Posterior cingulate gyrus (tissue), 11 donors: Measurements from ENCODE around the gene HAGHL.
A peak's percentile ranks its signal among the peaks of the same experiment; 100 is the strongest.
"Not testable (repeated sequence)": the region's sequence is repeated elsewhere in the genome, so short reads cannot be mapped to it uniquely, and the experiment has no call there.

Experiments used
- DNase-seq, 10 donors: peaks; one replicate each; pipeline versions ENCODE4 v3.0.0 to v3.0.0-alpha.2; 2020 to 2021; ENCODE audit warnings: mixed read lengths in 3 of 10
- intact Hi-C: fragments of 100-400 bp; cut with DNase I; formaldehyde crosslinking; loops from one replicate; pipeline ENCODE4 v1.15.1; 2023

The HAGHL gene

GRCh38 chr16:745739-746138, 18.8 kb downstream of the HAGHL start:
- intact Hi-C loops: no loop called here
- DNase-seq: no peak

GRCh38 chr16:746637-747036, 19.7 kb downstream of the HAGHL start:
- peak in 1 of 10 donors; percentile 83 for DNase-seq
- intact Hi-C loops: no loop called here

GRCh38 chr16:747978-748746, 21.3 kb downstream of the HAGHL start:
- DNase-seq: no peak
- intact Hi-C loops: no loop called here

GRCh38 chr16:749010-749409, 22.1 kb downstream of the HAGHL start:
- intact Hi-C loops: no loop called here

GRCh38 chr16:750485-750884, 23.6 kb downstream of the HAGHL start:
- intact Hi-C loops: no loop called here
- no peak for DNase-seq

More at GRCh38 chr16:749010-749409, 22.1 kb downstream of the HAGHL start:
- DNase-seq: no peak

GRCh38 chr16:751152-752006, 24.5 kb downstream of the HAGHL start:
- DNase-seq: peak in 9 of 10 donors; percentile 40 to 95 (median 71)
- intact Hi-C loops: no loop called here

GRCh38 chr16:752007-752312, 25.1 kb downstream of the HAGHL start:
- intact Hi-C loops: no loop called here
- no peak for DNase-seq

GRCh38 chr16:754121-754607, 27.3 kb downstream of the HAGHL start:
- DNase-seq, intact Hi-C loops: not testable (repeated sequence)

GRCh38 chr16:754656-755055, 27.8 kb downstream of the HAGHL start:
- no peak for DNase-seq
- intact Hi-C loops: no loop called here

GRCh38 chr16:756428-756827, 29.5 kb downstream of the HAGHL start:
- no peak for DNase-seq

GRCh38 chr16:759110-759910, 32.4 kb downstream of the HAGHL start:
- intact Hi-C loops: no loop called here
- no peak for DNase-seq

More at GRCh38 chr16:756428-756827, 29.5 kb downstream of the HAGHL start:
- intact Hi-C loops: no loop called here

- intact Hi-C loops: no loop called here
- no peak for DNase-seq
These were observed 33.2 kb downstream of the HAGHL start for GRCh38 chr16:760065-760464.

- intact Hi-C loops: no loop called here
- no peak for DNase-seq
These were observed 33.8 kb downstream of the HAGHL start, which contains the start of gene MSLN for GRCh38 chr16:760545-761343. Gene MSLN (plus strand): TSS chr16:760734. CDS start chr16:762681, 1,947 bp downstream.

- no peak for DNase-seq
- intact Hi-C loops: no loop called here
These were observed 35.0 kb downstream of the HAGHL start for GRCh38 chr16:761625-762513.

- intact Hi-C loops: no loop called here
- DNase-seq: no peak
These were observed 35.8 kb downstream of the HAGHL start for GRCh38 chr16:762595-763268.

- no peak for DNase-seq
These were observed 36.7 kb downstream of the HAGHL start for GRCh38 chr16:763369-764183.

GRCh38 chr16:764184-764750, 37.4 kb downstream of the HAGHL start:
- intact Hi-C loops: no loop called here
- DNase-seq: no peak

More at GRCh38 chr16:763369-764183, 36.7 kb downstream of the HAGHL start:
- intact Hi-C loops: no loop called here
